GM21423 (cell line): ENCODE data around the gene NWD2.

ENCODE experiments used
- ATAC-seq: cut with Tn5 transposase; IDR thresholded peaks from one replicate; pipeline ENCODE4 v1.9.1; 2021; ENCODE audit warnings: mild to moderate bottlenecking, moderate library complexity; ENCODE audit not compliant: unreplicated experiment

NWD2 gene

DNA sequence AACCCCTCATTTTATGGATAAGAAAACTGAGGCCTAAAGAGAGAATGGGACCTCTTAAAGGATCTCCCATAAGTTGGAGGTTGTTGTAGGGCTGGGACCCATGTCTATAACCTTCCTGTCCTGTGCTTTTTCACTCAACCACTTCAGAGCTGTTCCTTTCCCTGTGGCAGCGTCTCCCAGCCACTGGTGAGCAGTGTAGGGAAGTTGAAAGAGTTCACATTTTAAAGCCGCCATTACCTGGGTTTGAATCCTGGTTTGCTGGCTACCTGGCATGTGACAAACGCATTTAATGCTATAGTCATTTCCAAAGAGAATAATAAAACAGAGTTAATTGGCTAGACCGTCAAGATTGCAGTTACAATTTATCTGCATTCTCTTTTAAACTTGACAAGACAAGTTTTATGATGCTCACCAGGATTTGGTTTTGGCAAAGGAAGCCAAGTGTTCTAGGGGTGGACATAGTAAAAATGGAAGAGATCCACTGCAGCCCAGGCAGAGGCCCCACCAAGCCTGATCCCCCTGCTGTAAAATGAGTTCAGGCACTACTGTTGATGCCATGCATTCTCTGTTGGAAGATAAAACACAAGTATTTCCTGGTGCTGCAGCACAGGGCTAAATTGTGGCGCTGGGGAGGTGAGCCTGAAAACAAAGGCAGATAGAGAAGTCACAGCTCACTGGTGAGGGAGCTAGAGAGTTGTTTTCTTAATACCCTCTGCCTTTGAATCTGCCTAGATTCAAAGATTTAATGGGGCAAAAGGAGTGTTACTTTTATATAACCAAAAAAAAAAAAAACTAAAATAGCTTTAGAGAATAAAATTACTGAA lies 218.7 kb downstream of the NWD2 start:
- ATAC-seq = no peak

DNA sequence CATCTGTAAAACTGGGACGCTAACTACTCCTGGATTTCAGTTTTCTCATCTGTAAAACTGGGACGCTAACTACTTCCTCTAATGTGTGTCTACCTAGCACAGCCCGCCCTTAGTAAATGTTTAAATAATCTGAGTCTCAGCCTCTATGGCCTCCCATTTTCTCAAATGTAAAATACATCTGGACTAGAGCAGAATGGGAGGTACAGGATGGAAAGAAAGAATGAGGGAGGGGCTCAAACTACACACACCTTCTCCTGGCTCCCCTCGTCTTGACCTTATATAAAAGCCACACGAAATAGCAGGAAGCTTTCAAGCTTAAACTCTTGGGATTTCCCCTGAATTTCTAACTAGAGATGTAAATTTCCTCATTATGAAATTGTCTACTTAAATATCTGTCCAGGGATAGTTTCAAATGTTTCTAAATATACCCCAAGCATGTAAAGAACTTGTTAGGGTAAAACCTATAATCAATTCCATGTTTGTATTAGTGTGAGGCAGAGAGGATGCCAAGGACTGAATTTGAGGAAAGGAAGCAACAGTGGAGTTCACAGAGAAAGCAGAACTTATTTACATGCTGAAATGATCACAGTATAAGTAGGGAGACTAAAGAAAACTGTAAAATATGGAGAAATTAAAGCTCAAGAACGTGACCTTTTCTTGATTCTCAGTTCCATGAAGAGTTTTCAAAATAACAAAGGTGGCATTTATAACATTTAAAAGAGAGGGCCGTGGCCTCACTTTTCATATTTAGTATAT lies 220.0 kb downstream of the NWD2 start:
- ATAC-seq = no peak

DNA sequence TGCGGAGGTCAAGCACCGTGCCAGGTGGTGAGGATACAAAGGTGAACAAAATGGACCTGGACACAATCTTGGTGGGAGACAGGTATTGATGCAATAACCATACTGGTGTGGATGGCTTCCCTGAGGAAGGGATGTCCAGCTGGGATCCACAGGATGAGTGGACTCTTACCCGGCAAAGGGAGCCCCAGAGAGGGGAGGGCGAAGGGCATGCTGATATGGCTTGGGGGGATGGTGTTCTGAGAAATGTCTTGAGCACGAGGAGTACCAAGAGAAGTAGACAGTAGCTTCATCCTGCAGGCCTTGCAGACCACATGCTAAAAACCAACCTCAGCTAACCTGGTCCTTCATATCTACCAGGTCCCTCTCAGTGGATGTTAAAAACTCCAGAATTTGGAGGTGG lies 220.8 kb downstream of the NWD2 start:
- ATAC-seq = no peak

DNA sequence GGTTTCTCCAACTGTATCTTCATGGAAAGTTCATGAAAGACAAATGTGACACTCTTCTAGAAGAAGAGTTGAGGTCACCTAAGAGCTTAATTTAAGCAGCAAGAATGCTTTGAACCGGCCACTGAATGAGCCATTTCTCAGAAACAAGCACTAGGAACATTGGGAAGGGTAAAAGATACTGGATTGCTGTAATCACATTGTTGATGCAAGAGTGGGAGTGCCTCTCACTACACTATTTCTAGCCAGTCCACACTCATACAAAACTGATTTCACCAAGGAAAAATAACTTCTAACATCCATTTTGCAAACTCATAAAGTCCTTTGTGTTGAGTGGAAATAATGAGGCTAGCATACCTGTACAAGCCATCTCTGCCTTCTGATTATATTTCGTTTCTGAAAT lies 221.3 kb downstream of the NWD2 start:
- ATAC-seq = no peak

DNA sequence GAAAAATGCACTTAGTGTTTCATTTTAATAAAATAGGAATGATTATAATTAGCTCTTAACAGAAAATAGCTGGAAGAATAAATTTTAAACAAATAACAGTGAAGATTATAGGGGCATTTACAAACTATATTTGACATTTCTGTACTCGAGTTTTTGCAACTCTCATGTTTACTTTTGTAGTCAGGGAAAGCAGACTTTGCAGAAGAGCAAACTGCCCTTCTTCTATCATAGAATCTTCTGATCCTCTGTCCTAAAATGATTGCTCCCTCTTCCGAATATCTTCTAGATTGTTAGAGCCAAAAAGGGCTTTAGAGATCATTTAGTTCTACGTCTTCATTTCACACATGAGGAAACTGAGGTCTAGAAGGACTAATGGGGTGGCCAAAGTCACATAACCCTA lies 222.7 kb downstream of the NWD2 start:
- no peak for ATAC-seq

DNA sequence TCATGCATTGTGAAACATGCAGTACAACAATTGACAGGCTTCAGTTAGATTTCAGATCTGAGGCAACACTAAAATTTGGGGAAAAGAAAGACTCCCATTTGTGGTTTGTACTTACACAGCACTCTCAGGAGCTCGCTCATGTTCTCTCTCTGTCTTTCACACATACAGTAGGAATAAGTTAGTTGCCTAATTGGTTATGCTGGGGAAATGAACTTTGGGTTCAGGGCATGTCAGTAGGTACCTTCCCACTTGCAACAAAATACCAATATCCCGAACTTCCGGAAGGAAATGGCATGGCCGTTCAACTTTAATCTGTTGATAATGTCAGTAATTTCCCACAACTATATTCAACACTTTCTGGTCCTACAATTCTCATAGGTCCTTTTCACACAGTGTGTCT lies 223.3 kb downstream of the NWD2 start:
- ATAC-seq = no peak

DNA sequence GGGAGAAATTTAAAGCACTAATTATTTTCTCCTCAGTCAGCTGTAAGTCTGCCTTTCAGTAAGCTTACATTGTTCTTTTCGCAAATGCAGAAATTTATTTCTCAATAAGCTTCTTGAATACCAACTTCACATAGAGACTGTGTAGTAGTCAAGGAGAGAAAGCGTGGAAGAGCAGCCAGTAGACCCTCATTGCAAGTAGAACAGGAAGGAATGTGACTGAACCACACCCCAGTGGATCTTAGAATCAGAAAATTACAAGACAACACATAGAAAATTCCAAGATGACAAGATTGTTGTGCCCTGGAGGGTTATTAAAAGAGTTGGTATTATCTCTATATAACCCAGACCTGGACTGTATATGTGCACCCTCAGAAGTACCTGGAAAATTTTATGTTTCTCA lies 224.7 kb downstream of the NWD2 start:
- ATAC-seq = no peak

DNA sequence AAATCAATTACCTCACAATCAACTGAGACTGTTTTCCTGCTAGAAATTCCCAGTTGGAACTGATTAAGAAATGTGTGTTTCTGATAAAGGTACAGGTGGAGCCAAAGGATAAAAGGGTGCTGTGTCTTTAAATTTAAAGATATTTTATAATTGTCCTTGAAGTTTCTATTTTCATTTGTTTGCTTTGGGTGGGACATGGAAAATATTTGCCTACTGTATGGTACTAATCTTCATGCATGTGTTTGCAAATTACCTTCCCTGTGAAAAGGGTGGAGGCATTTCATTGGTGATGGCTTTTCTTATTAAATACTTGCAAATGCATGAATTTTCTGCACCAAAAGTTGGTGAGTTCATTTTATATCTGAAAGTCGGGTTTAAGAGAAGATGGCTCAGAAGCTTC lies 225.7 kb downstream of the NWD2 start:
- ATAC-seq = no peak

DNA sequence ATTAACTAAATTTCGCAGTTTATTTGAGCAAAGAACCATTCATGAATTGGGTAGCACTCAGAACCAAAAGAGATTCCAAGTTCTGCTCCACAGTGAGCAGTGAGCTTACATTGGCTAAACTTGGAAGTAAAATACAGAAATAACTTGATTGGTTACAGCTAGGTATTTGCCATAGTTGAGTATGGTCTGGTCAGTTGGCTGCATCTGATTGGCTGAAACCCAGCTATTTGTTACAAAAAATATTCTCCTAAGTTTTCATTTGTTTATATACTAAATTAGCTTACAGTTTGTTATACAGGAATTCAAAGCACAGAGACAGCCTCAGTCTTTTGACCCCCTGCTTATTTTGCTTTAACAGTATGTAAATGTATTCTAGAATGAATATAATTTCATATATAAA lies 226.6 kb downstream of the NWD2 start:
- no peak for ATAC-seq

DNA sequence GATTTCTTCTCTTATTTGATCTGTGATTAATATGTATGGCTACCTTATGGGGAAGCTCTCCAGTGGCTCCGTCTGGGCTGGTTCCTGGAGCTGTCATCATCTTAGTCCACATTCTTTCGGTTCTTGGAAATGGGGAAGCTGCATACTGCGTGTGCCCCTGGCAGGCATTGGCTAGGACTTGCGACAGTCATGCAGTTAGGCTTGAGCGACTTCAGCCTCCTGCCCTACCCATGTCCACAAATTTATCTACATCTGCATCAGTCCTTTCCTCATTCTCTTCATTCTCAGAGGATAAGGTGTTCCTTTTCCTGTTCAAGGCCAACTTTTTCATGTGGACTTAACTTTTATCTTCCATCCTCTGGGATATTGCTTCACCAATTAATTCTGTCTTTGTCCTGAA lies 227.4 kb downstream of the NWD2 start:
- ATAC-seq = no peak

DNA sequence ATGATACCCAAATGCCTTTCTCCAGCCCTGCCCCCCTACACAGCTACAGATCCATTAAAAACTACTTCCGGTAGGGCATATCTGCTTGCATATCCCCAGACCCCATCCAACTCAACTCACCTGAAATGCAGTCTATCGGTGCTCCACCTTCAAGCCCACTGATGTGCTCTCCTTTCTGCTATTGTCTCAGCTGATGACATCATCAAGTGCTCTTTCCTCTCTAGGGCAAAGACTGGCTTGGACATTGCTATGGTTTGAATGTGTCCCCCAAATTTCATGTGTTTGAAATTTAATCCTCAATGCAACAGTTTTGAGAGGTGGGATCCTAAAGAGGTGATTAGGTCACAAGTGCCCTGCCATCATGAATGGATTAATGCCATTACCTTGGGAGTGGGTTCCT lies 229.3 kb downstream of the NWD2 start:
- no peak for ATAC-seq

DNA sequence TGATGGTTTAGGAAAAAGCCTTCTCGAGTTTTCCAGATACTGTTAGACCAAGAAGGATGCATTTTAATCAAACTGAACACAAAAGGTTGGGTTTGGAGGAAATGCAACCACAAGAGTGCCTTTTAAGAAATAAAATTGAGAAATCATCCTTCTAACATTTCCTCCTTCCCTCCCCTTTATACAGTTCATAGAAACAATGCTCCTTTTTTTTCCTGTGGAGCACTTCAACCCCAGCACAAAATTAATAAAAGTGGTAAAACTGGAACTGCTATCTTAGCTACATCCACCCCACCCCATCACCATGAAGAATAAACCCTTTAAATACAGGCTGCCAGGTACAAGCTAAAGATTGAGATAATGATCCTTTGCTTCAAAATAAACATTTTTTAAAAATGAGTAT lies 230.5 kb downstream of the NWD2 start:
- ATAC-seq = no peak

DNA sequence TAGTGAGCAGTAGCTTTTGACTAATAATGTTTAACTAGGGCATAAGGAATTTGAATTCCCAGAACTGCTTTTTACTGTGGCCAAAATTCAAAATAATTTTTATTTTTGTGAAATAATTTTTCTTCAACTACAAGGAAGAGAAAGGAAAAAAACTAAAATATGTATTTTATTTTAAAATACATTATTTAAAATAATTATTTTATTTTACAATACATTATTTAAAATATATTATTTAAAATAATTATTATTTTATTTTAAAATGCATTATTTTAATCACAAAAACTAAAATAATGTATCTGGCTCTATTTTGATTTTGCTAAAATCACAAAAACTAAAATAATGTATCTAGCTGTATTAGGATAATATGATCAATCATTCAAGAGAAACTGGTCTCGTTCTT lies 231.2 kb downstream of the NWD2 start:
- no peak for ATAC-seq

DNA sequence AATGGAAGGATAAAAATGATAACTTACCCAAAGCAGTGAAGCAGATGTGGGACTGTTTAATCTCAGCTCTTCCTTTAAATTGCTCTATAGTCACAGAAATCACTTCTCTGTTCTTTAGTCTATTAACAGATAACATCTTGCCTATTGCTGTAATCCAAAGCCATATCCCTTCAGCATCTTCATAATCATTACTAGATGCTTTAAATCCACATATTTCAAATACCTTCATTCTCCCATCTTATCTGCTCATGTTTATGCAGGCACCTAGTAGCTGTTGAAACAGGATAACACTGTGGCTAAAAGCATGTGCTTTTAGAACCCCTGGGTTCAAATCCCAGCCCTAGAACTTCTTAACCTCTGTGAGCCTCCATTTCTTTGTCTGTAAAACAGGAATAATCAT lies 231.7 kb downstream of the NWD2 start:
- ATAC-seq = no peak

DNA sequence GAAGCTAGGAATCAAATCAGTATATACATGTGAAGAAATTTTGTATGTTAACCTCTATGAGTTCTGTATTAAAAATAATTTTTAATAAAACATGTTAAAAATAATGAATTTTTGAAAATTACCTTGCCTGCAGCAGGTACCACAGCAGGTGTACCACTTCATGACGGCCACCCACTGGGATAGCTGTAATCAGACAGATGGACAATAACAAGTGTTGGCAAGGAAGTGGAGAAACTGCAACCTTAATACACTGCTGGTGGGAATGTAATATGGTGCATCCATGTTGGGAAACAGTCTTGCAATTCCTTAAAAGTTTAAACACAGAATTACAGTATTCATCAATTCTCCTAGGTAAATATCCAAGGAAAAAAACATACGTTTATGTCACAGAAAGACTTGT lies 232.1 kb downstream of the NWD2 start:
- ATAC-seq = no peak

DNA sequence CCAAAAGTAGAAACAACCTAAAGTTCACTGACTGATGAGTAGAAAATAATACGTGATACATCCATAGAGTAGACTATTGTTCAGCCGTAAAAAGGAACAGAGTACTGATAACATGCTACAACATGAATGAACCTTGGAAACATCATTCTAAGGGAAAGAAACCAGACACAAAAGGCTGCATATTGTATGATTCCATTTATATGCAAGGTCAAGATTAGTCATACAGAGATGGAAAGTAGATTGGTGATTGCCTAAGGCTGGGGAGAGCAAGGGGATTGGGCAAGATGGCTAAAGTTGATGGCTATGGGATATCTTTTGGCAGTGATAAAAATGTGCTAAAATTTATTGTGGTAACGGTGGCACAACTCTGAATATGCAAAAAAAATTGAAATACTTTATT lies 232.6 kb downstream of the NWD2 start:
- no peak for ATAC-seq

DNA sequence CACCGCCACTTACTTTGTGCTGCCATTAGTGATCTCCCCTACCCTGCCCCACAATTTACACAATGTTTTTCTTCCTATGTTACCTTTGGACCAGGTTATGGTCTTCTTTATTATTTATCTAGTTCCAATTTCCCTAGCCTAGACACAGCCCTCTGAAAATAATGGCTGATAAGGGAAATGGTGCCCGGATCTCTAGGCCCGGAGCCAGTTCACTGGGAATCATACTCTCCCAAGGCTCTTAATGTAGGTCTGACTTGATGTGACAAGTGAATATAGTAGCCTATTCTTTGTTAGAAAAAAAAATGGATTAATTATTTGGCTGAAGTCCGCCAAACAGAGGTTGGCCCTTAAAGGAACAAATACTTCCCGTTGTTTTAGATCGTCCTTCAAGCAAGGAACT lies 233.6 kb downstream of the NWD2 start:
- no peak for ATAC-seq

DNA sequence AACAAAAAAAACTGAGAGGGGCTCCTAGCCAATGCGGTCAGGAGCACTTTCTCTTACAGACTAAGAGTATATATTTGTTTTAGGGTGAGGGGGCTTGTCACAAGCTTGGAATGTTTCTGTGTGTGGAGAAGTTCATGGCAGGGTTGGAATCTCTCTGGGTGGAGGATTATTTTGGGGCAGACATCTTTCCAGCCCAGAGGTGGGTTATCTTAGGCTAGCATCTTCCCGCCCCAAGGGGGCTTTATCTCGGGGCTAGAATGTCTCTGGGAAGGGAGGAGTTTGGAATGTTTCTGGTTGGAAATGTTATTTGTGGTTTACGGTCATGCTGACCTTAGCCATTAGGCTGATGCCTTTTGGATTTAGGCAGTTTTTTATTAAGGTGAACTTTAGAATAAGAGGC lies 236.0 kb downstream of the NWD2 start:
- ATAC-seq = no peak

DNA sequence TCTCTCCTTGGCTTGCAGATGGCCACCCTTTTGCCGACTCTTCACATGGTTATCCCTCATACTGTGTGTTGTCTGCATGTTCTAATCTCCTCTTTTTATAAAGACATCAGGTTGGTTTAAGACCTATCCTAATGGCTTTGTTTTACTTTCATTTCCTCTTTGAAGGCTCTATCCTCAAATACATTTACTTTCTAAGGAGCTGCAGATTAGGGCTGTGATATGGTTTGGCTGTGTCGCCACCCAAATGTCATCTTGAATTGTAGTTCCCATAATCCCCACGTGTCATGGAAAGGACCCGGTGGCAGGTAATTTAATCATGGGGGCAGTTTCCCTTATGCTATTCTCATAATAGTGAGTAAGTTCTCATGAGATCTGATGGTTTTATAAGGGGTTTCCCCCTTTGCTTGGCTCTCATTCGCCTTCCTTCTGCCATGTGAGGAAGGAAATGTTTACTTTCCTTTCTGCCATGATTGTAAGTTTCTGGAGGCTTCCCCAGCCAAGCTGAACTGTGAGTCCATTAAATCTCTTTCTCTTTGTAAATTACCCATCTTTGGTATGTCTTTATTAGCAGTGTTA lies 237.1 kb downstream of the NWD2 start:
- ATAC-seq = no peak

DNA sequence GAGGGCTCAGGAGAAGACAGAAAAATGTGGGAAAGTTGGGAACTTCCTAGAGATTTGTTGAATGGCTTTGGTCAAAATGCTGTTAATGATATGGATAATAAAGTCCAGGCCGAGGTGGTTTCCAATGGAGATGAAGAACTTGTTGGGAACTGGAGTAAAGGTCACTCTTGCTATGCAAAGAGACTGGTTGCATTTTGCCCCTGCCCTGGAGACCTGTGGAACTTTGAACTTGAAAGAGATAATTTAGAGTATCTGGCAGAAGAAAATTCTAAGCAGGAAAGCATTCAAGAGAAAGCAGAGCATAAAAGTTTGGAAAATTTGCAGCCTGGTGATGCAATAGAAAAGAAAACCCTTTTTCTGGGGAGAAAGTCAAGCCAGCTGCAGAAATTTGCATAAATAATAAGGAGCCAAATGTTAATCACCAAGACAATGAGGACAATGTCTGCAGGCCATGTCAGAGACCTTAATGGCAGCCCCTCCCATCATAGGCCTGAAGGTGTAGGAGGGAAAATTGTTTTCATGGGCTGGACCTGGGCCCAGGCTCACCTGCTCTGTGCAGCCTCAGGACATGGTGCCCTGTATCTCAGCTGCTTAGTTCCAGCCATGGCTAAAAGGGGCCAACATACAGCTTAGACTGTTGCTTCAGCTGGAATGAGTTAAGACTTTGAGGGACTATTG lies 237.8 kb downstream of the NWD2 start:
- no peak for ATAC-seq

DNA sequence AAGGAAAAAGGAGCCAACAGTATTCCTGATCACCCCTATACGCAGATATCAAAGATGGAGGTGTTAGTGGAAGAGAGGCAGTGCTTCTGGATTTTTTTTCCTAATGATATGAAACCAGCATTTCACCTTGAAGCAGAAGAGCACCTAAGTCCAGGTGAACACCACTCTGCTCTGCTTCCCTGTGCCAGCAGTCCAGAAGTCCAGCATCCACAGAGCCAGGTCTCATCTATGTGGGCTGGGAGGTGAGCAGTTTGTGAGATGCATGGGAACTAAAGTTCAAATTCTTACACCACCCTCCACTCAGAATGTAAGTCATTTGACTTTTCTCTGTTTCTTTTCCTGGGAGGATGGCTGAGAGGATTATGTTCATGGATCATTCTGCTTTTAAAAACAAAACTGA lies 239.1 kb downstream of the NWD2 start:
- ATAC-seq = no peak

DNA sequence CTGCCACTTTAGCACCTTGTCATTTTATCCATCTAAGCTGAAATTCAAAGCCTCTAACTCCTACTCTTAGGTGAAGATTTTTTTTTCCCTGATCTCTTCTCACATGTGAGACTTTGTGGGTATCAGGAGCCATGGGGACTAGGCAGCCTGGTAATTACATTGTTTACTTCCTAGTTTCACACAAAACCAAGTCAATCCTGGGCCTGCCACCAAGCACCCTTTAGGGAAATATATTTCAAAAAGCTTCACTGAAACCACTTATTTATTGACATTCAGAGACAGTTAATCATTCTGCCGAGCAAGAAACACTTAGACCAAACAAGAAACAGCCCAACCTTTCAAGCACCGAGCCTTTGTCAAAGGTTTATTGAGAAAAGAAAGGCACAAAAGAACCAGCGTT lies 241.6 kb downstream of the NWD2 start:
- no peak for ATAC-seq
